Measurements from ENCODE around the gene FHIT. TPM values are rescaled to one million over a fixed set of nuclear protein-coding genes. Genes with fewer than 3 reads are reported as not detected.

Gene FHIT
- total and polyA plus RNA-seq, 4 donors, result 2.1 to 14.7 (median 6.6) TPM

DNA sequence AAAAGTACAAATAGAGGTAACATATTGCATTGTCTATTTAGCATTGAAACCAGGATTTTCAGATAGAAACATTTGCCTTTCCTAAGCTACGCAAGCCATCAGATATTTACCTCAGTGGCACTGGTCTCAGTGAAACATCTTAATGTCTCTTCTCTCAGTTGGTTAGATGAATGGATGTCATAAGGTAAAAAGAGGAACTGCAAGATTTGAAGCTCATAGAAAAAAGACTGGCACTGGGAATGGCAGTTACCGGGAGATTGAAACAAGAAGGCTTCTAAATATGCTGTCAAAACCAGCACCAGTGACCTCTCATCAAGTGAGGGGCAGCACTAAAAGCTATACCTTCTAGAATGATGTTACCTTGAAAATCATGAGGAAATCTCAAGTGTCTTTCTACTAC is 486.4 kb downstream of the FHIT start:
- no peaks in the 10 kb centered on the region for H3K36me3 ChIP-seq (ENCODE audit: control insufficient read depth in 4 of 4, insufficient read depth in 3 of 4, low read depth in 1 of 4, low read length in 3 of 4)
- TF ChIP-seq NR2F2 (IDR thresholded peaks at IDR 0.05), result no peak
- TF ChIP-seq, protein P1, sequence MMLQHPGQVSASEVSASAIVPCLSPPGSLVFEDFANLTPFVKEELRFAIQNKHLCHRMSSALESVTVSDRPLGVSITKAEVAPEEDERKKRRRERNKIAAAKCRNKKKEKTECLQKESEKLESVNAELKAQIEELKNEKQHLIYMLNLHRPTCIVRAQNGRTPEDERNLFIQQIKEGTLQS (IDR thresholded peaks at IDR 0.05), result no peak
- no peaks in the 10 kb centered on the region for H3K9me3 ChIP-seq (ENCODE audit: control insufficient read depth in 4 of 4, low read length in 3 of 4)
- no peak overlapping the region for H3K27ac ChIP-seq (ENCODE audit: low read depth in 1 of 2, low read length in 2 of 2)
- DNase-seq (ENCODE audit: low spot score), result no peak
- no peak overlapping the region for H3K4me3 ChIP-seq (ENCODE audit: low read depth in 1 of 3, low read length in 3 of 3)
- H3K4me1 ChIP-seq (ENCODE audit: control insufficient read depth in 4 of 4, insufficient read depth in 4 of 4, low read length in 3 of 4), result no peaks in the 10 kb centered on the region
- H3K9ac ChIP-seq (ENCODE audit: low read depth in 1 of 2, low read length in 2 of 2), result no peak overlapping the region
- H3K27me3 ChIP-seq (ENCODE audit: control insufficient read depth in 4 of 4, insufficient read depth in 4 of 4, low read length in 3 of 4), result no peaks in the 10 kb centered on the region
- 97% methylated on average over 2 of the region's 2 CpGs for WGBS

- Histone ChIP-seq H3K9me3 (ENCODE audit: control insufficient read depth in 4 of 4, low read length in 3 of 4) (no peaks in the 10 kb centered on the region), H3K27me3 (ENCODE audit: control insufficient read depth in 4 of 4, insufficient read depth in 4 of 4, low read length in 3 of 4) (no peaks in the 10 kb centered on the region), H3K27ac (ENCODE audit: low read depth in 1 of 2, low read length in 2 of 2) (no peak overlapping the region), H3K36me3 (ENCODE audit: control insufficient read depth in 4 of 4, insufficient read depth in 3 of 4, low read depth in 1 of 4, low read length in 3 of 4) (no peaks in the 10 kb centered on the region), H3K4me3 (ENCODE audit: low read depth in 1 of 3, low read length in 3 of 3) (no peak overlapping the region), H3K9ac (ENCODE audit: low read depth in 1 of 2, low read length in 2 of 2) (no peak overlapping the region), H3K4me1 (ENCODE audit: control insufficient read depth in 4 of 4, insufficient read depth in 4 of 4, low read length in 3 of 4) (no peaks in the 10 kb centered on the region)
- DNase-seq (ENCODE audit: low spot score), result no peak
- WGBS, result 93% methylated on average over 3 of the region's 3 CpGs
- TF ChIP-seq HNF4A (conservative IDR thresholded peaks at IDR 0.05), result no peak
Observed at GRCh38 chr3:60760145-60760544, 491.1 kb downstream of the FHIT start.

DNA sequence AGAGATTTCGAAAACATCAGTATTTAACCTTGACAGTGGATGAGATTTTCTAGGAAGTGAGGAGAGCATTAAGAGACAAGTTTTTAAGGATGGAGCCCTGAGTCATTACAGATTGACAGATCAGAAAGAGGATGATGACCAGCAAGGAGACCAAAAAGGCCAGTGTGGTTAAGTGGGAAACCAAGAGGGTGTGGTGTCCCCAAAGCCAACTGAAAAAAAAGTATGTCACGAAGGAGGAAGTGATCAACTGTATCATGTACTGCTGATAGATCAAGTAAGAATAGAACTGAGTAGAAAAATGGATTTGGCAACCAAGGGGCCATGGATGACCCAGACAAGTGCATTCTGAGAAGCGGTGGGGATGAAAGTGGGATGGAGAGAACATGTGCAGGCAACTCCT is 491.8 kb downstream of the FHIT start:
- no peaks in the 10 kb centered on the region for H3K27me3 ChIP-seq (ENCODE audit: control insufficient read depth in 4 of 4, insufficient read depth in 4 of 4, low read length in 3 of 4)
- no peak overlapping the region for H3K4me3 ChIP-seq (ENCODE audit: low read depth in 1 of 3, low read length in 3 of 3)
- no peaks in the 10 kb centered on the region for H3K9me3 ChIP-seq (ENCODE audit: control insufficient read depth in 4 of 4, low read length in 3 of 4)
- no peaks in the 10 kb centered on the region for H3K36me3 ChIP-seq (ENCODE audit: control insufficient read depth in 4 of 4, insufficient read depth in 3 of 4, low read depth in 1 of 4, low read length in 3 of 4)
- no peaks in the 10 kb centered on the region for H3K4me1 ChIP-seq (ENCODE audit: control insufficient read depth in 4 of 4, insufficient read depth in 4 of 4, low read length in 3 of 4)
- no peak for TF ChIP-seq REST (IDR thresholded peaks at IDR 0.05)
- TF ChIP-seq FOXA1 (IDR thresholded peaks at IDR 0.05), result no peak
- no peak for TF ChIP-seq HNF4A (conservative IDR thresholded peaks at IDR 0.05)
- no peak for TF ChIP-seq FOXA2 (IDR thresholded peaks at IDR 0.05)
- TF ChIP-seq YY1 (IDR thresholded peaks at IDR 0.05), result no peak
- TF ChIP-seq, protein P2, sequence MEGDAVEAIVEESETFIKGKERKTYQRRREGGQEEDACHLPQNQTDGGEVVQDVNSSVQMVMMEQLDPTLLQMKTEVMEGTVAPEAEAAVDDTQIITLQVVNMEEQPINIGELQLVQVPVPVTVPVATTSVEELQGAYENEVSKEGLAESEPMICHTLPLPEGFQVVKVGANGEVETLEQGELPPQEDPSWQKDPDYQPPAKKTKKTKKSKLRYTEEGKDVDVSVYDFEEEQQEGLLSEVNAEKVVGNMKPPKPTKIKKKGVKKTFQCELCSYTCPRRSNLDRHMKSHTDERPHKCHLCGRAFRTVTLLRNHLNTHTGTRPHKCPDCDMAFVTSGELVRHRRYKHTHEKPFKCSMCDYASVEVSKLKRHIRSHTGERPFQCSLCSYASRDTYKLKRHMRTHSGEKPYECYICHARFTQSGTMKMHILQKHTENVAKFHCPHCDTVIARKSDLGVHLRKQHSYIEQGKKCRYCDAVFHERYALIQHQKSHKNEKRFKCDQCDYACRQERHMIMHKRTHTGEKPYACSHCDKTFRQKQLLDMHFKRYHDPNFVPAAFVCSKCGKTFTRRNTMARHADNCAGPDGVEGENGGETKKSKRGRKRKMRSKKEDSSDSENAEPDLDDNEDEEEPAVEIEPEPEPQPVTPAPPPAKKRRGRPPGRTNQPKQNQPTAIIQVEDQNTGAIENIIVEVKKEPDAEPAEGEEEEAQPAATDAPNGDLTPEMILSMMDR (IDR thresholded peaks at IDR 0.05; ENCODE audit: low read depth, low read length, missing input control), result no peak
- TF ChIP-seq, protein P1 (IDR thresholded peaks at IDR 0.05), result no peak
- TF ChIP-seq MAX (IDR thresholded peaks at IDR 0.05), result no peak
- TF ChIP-seq RAD21 (IDR thresholded peaks at IDR 0.05), result no peak
- no peak for TF ChIP-seq NR2F2 (IDR thresholded peaks at IDR 0.05)
- no peak overlapping the region for H3K27ac ChIP-seq (ENCODE audit: low read depth in 1 of 2, low read length in 2 of 2)
- 91% methylated on average over 3 of the region's 3 CpGs for WGBS
- H3K9ac ChIP-seq (ENCODE audit: low read depth in 1 of 2, low read length in 2 of 2), result no peak overlapping the region
- DNase-seq (ENCODE audit: low spot score), result no peak

Measured in liver (tissue), 9 donors.